Keratinocyte (primary cell): Measurements from ENCODE around the gene BAIAP2. TPM values are rescaled to one million over a fixed set of nuclear protein-coding genes. Genes with fewer than 3 reads are reported as not detected.

Source experiments
- DNase-seq: peaks from one replicate; pipeline ENCODE4 v3.0.0-alpha.2; 2011; ENCODE audit warnings: low read depth, missing footprints, low spot score
- FAIRE-seq: peaks from 2 replicates; lab custom pipeline; 2011; peaks lifted over from hg19 to GRCh38; lab: Jason Lieb, UNC
- H2AFZ ChIP-seq: 2 replicates; pipeline ENCODE4 v1.6.0; 2012; ENCODE audit warnings: low read length, control low read depth, inconsistent platforms; ENCODE audit not compliant: control insufficient read depth
- H3K27ac ChIP-seq: 2 replicates; pipeline ENCODE4 v1.5.1; 2011; ENCODE audit warnings: low read length; ENCODE audit not compliant: control insufficient read depth, insufficient read depth
- H3K27me3 ChIP-seq: 3 replicates; pipeline ENCODE4 v1.6.0; 2011; ENCODE audit warnings: low read length; ENCODE audit not compliant: control insufficient read depth, insufficient read depth; ENCODE audit errors: extremely low read depth
- H3K36me3 ChIP-seq, 2 experiments: 2 replicates in 1 of 2; 3 replicates in 1 of 2; pipeline ENCODE4 v1.5.1; 2011; ENCODE audit warnings: low read length in 2 of 2, mild to moderate bottlenecking in 1 of 2; ENCODE audit not compliant: control insufficient read depth in 2 of 2, insufficient read depth in 2 of 2; ENCODE audit errors: extremely low read depth in 1 of 2
- H3K4me1 ChIP-seq: 3 replicates; pipeline ENCODE4 v1.5.1; 2011; ENCODE audit warnings: low read length; ENCODE audit not compliant: control insufficient read depth, insufficient read depth; ENCODE audit errors: extremely low read depth
- H3K4me2 ChIP-seq: 3 replicates; pipeline ENCODE4 v1.6.0; 2011; ENCODE audit warnings: low read depth, low read length; ENCODE audit not compliant: control insufficient read depth, insufficient read depth; ENCODE audit errors: extremely low read depth
- H3K4me3 ChIP-seq, 3 experiments: fragments of 200-600 bp in 1 of 3; sonication (generic) in 1 of 3; 2 replicates in 2 of 3; 3 replicates in 1 of 3; pipeline ENCODE4 v1.5.1; 2011 to 2016; ENCODE audit warnings: low read length in 3 of 3, mild to moderate bottlenecking in 3 of 3, control low read depth in 2 of 3, inconsistent platforms in 1 of 3, low read depth in 1 of 3, mixed read lengths in 1 of 3, mixed run types in 1 of 3, moderate library complexity in 1 of 3; ENCODE audit not compliant: control insufficient read depth in 2 of 3, insufficient read depth in 2 of 3; ENCODE audit errors: extremely low read depth in 1 of 3
- H3K79me2 ChIP-seq: 2 replicates; pipeline ENCODE4 v1.6.0; 2012; ENCODE audit warnings: low read length; ENCODE audit not compliant: control insufficient read depth, insufficient read depth
- H3K9ac ChIP-seq: 3 replicates; pipeline ENCODE4 v1.6.0; 2011; ENCODE audit warnings: low read length; ENCODE audit not compliant: control insufficient read depth, insufficient read depth; ENCODE audit errors: extremely low read depth
- H3K9me1 ChIP-seq: 3 replicates; pipeline ENCODE4 v1.6.0; 2011; ENCODE audit warnings: low read length; ENCODE audit not compliant: control insufficient read depth, insufficient read depth; ENCODE audit errors: extremely low read depth
- H3K9me3 ChIP-seq: 2 replicates; pipeline ENCODE4 v1.5.1; 2012; ENCODE audit warnings: low read depth, low read length; ENCODE audit not compliant: control insufficient read depth
- H4K20me1 ChIP-seq: 3 replicates; pipeline ENCODE4 v1.6.0; 2011; ENCODE audit warnings: low read length; ENCODE audit not compliant: control insufficient read depth, insufficient read depth; ENCODE audit errors: extremely low read depth
- EZH2 ChIP-seq: IDR thresholded peaks from one replicate; pipeline ENCODE4 v1.6.1; 2012; ENCODE audit warnings: inconsistent platforms, mild to moderate bottlenecking, low read length, moderate library complexity
- dilution Hi-C: fragments of 300-500 bp; cut with MboI; formaldehyde crosslinking; loops from one replicate; pipeline ENCODE4 v1.7.0; 2020; ENCODE audit warnings: low sequenced_read_pairs; ENCODE audit not compliant: extremely low pct_ligation_motif_present
- polyA plus RNA-seq, 5 experiments: library from polyadenylated mRNA; depleted of rRNA in 3 of 5; stranded (reverse) in 3 of 5; stranded (forward) in 1 of 5; unstranded in 1 of 5; fragments of >200 nt; gene quantifications; 1 replicate in 1 of 5; 2 replicates in 3 of 5; 3 replicates in 1 of 5; pipeline versions ENCODE4 v1.2.1 to v1.2.3, GENCODE V29; 2011 to 2012; ENCODE audit warnings: missing spikeins in 2 of 5, low read depth in 1 of 5, low replicate concordance in 1 of 5
- TF ChIP-seq, protein P1 (sequence below), 3 experiments: IDR thresholded peaks in 1 of 3; conservative IDR thresholded peaks in 1 of 3; optimal IDR thresholded peaks in 1 of 3; 2 replicates in 2 of 3; 3 replicates in 1 of 3; pipeline versions ENCODE3 to v1.5.1; 2011; ENCODE audit warnings: low read length in 3 of 3, mild to moderate bottlenecking in 3 of 3, moderate library complexity in 2 of 3, control low read depth in 1 of 3, inconsistent platforms in 1 of 3; ENCODE audit not compliant: insufficient read depth in 2 of 3; ENCODE audit errors: extremely low read depth in 1 of 3

BAIAP2 gene
- polyA plus RNA-seq, 1 donor (not counting 4 experiments of a cell fraction or from before 2014, with no cell fraction given) = 56.7 TPM

DNA sequence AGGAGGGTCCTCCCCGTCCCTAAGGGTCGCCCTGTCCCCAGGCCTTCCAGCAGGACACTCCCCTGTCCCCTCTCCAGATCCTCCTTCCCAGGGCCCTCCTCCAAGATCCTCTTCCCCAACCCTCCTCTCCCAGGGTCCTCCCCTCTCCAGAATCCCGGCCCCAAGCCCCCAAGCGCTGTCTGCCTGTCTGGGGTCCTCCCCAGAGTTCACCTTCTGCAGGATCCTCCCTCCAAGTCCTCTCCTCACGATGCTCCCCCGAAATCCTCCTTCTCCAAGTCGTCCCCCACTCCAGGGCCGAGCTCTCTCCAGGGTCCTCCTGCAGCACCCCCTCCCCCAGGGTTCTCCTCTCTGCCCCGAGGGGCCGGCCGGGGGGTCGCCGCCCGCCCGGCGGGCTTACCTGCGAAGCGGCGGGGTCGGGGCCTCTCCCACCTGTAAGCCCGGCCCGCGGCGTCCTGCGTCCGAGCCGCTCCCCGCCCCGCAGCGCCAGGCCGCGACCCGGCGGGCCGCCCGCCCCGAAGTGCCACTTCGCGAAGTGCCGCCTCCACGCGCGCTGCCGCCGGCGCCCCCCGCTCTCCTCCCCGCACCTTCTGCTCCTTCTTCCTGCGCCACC, 678 bp upstream of the BAIAP2 start:
- peak overlapping the region; percentile 56 to 77 (median 56) for H3K4me3 ChIP-seq
- TF ChIP-seq, protein P1, sequence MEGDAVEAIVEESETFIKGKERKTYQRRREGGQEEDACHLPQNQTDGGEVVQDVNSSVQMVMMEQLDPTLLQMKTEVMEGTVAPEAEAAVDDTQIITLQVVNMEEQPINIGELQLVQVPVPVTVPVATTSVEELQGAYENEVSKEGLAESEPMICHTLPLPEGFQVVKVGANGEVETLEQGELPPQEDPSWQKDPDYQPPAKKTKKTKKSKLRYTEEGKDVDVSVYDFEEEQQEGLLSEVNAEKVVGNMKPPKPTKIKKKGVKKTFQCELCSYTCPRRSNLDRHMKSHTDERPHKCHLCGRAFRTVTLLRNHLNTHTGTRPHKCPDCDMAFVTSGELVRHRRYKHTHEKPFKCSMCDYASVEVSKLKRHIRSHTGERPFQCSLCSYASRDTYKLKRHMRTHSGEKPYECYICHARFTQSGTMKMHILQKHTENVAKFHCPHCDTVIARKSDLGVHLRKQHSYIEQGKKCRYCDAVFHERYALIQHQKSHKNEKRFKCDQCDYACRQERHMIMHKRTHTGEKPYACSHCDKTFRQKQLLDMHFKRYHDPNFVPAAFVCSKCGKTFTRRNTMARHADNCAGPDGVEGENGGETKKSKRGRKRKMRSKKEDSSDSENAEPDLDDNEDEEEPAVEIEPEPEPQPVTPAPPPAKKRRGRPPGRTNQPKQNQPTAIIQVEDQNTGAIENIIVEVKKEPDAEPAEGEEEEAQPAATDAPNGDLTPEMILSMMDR (optimal IDR thresholded peaks at IDR 0.05 in 1 of 3, IDR thresholded peaks at IDR 0.05 in 1 of 3, conservative IDR thresholded peaks at IDR 0.05 in 1 of 3; ENCODE audit: extremely low read depth in 1 of 3, insufficient read depth in 2 of 3, low read length in 3 of 3) = no peak
- no peak for TF ChIP-seq EZH2
- DNase-seq (no peak), FAIRE-seq (no peak)
- H3K27me3 ChIP-seq = peaks cover 12% of the 10 kb centered on the region
- no peaks in the 10 kb centered on the region for H3K9me3 ChIP-seq
- H3K4me2 ChIP-seq = peak overlapping the region; percentile 79
- no peak overlapping the region for H2AFZ ChIP-seq
- dilution Hi-C loops = no loop called here
- peaks cover 43% of the 10 kb centered on the region for H3K79me2 ChIP-seq
- peaks cover 30% of the 10 kb centered on the region for H3K4me1 ChIP-seq
- H3K9ac ChIP-seq = peak overlapping the region; percentile 66
- H3K27ac ChIP-seq = no peak overlapping the region
- peaks cover 36% of the 10 kb centered on the region for H4K20me1 ChIP-seq
- peaks cover 7 to 21% of the 10 kb centered on the region in 2 experiments for H3K36me3 ChIP-seq
- H3K9me1 ChIP-seq = peaks cover 3% of the 10 kb centered on the region

DNA sequence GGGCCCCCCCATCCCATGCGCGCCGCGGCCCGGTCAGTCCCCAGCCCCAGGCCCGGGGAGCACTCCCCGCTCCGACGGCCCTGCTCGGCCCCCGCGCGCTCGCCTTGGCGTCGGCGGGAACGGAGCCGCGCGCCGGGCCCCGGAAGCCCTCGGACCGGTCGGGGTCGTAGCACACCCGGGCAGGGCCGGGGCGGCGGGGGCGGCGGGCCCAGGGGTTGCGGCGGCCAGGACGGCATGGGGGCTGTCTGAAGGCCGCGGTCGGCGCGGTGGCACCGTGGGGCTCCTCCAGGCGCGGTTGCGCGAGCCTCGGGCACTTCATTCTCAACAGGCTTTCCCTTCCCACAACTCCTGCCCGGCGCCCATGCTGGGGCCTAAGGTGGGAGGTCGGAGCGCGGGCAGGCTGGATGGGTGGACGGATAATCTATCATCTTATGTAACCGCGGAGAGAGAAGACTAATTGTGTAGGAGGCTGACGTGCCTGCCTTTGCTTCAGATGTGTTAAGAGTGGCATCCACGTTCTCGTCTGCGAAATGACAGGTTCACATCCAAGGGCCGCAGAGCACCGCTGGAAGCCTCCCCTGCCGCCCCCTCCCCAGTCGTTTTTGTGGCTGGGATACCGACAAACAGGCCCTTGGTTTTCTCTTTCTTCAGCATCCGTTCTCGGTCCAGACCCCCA, 708 bp downstream of the BAIAP2 start:
- peaks cover 8% of the 10 kb centered on the region for H3K27me3 ChIP-seq
- TF ChIP-seq, protein P1 (optimal IDR thresholded peaks at IDR 0.05 in 1 of 3, IDR thresholded peaks at IDR 0.05 in 1 of 3, conservative IDR thresholded peaks at IDR 0.05 in 1 of 3; ENCODE audit: extremely low read depth in 1 of 3, insufficient read depth in 2 of 3, low read length in 3 of 3) = no peak
- TF ChIP-seq EZH2 = no peak
- dilution Hi-C loops = no loop called here
- H3K79me2 ChIP-seq = peaks cover 57% of the 10 kb centered on the region
- FAIRE-seq = no peak
- H3K9me3 ChIP-seq = no peaks in the 10 kb centered on the region
- peaks cover 45% of the 10 kb centered on the region for H4K20me1 ChIP-seq
- H3K27ac ChIP-seq = peak overlapping the region; percentile 73
- H3K4me1 ChIP-seq = peaks cover 44% of the 10 kb centered on the region
- H3K9ac ChIP-seq = peak overlapping the region; percentile 89
- H3K4me2 ChIP-seq = peak overlapping the region; percentile 99
- H3K9me1 ChIP-seq = peaks cover 6% of the 10 kb centered on the region
- peaks cover 10 to 22% of the 10 kb centered on the region in 2 experiments for H3K36me3 ChIP-seq
- no peak overlapping the region for H2AFZ ChIP-seq
- peak overlapping the region; percentile 83 to 84 (median 83) for H3K4me3 ChIP-seq
- DNase-seq = no peak
